ENCODE data around the gene GPR153.

GPR153 gene

GRCh38 chr1:6286266-6286665 lies 25.4 kb upstream of the GPR153 start:
- no peak for DNase-seq

GRCh38 chr1:6285336-6285735 lies 24.4 kb upstream of the GPR153 start:
- no peak for DNase-seq

GRCh38 chr1:6282577-6283270 lies 21.8 kb upstream of the GPR153 start:
- no peak for DNase-seq

- DNase-seq = no peak
These were observed 20.9 kb upstream of the GPR153 start for GRCh38 chr1:6281511-6282402.

GRCh38 chr1:6280761-6281451 lies 20.0 kb upstream of the GPR153 start:
- no peak for DNase-seq

GRCh38 chr1:6279613-6280383 lies 18.9 kb upstream of the GPR153 start:
- DNase-seq = no peak

GRCh38 chr1:6279066-6279465 lies 18.2 kb upstream of the GPR153 start:
- DNase-seq = no peak

- DNase-seq = no peak
These were observed 17.4 kb upstream of the GPR153 start for GRCh38 chr1:6278263-6278662.

GRCh38 chr1:6276811-6277555 lies 16.1 kb upstream of the GPR153 start:
- no peak for DNase-seq

GRCh38 chr1:6275826-6276782 lies 15.2 kb upstream of the GPR153 start:
- DNase-seq = no peak

GRCh38 chr1:6274622-6275139 lies 13.8 kb upstream of the GPR153 start:
- DNase-seq = no peak

- DNase-seq = no peak
These were observed 13.2 kb upstream of the GPR153 start for GRCh38 chr1:6274102-6274501.

- no peak for DNase-seq
These were observed 12.5 kb upstream of the GPR153 start for GRCh38 chr1:6273380-6273891.

- no peak for DNase-seq
These were observed 12.0 kb upstream of the GPR153 start for GRCh38 chr1:6272868-6273267.

- DNase-seq = no peak
These were observed 11.6 kb upstream of the GPR153 start for GRCh38 chr1:6272452-6272851.

- DNase-seq = no peak
These were observed 10.7 kb upstream of the GPR153 start for GRCh38 chr1:6271554-6271953.

- DNase-seq = no peak
These were observed 10.1 kb upstream of the GPR153 start for GRCh38 chr1:6271006-6271405.

- DNase-seq = no peak
These were observed 9.5 kb upstream of the GPR153 start for GRCh38 chr1:6270401-6270800.

GRCh38 chr1:6269720-6270400 lies 9.0 kb upstream of the GPR153 start:
- peak; percentile 83 to 88 for DNase-seq

- DNase-seq = no peak
These were observed 8.4 kb upstream of the GPR153 start for GRCh38 chr1:6269296-6269695.
